ENCODE results near the gene GNG12. TPM values are rescaled to one million over a fixed set of nuclear protein-coding genes. Genes with fewer than 3 reads are reported as not detected.

The GNG12 gene
- total and polyA plus RNA-seq, 8 donors: 7.3 to 39.8 (median 21.1) TPM

- 46% methylated on average over 7 of the region's 7 CpGs for WGBS, 2 donors
- H3K36me3 ChIP-seq: no peaks in the 10 kb centered on the region
- intact Hi-C loops (cut with DNase I): no loop called here
- TF ChIP-seq CTCF (IDR thresholded peaks at IDR 0.05): no peak
- FAIRE-seq: no peak
- H3K4me1 ChIP-seq: peaks cover 10 to 17% (median 16%) of the 10 kb centered on the region in 3 donors
- DNase-seq: no peak
- no peak overlapping the region for H3K4me3 ChIP-seq
- no peaks in the 10 kb centered on the region for H3K27me3 ChIP-seq
- no peaks in the 10 kb centered on the region for H3K9me3 ChIP-seq
- ATAC-seq: peak in 1 of 4 donors; percentile 10
- no peak overlapping the region for H3K27ac ChIP-seq
Observed at GRCh38 chr1:67711158-67711854, 122.0 kb downstream of the GNG12 start.

- Histone ChIP-seq H3K9me3 (no peaks in the 10 kb centered on the region), H3K36me3 (peaks cover 0 to under 1% (median 0%) of the 10 kb centered on the region in 3 donors), H3K27ac (no peak overlapping the region), H3K4me3 (no peak overlapping the region), H3K4me1 (peaks cover 10 to 17% (median 16%) of the 10 kb centered on the region in 3 donors), H3K27me3 (no peaks in the 10 kb centered on the region)
- DNase-seq (no peak), ATAC-seq (no peak), FAIRE-seq (no peak)
- no peak for TF ChIP-seq CTCF (IDR thresholded peaks at IDR 0.05)
- intact Hi-C loops (cut with DNase I): no loop called here
- WGBS, 2 donors: 68 to 73% methylated on average over 5 of the region's 5 CpGs
Observed at GRCh38 chr1:67710417-67710816, 122.8 kb downstream of the GNG12 start.

GRCh38 chr1:67708606-67709005 is 124.7 kb downstream of the GNG12 start:
- Histone ChIP-seq H3K27me3 (no peaks in the 10 kb centered on the region), H3K4me1 (peaks cover 9 to 10% (median 10%) of the 10 kb centered on the region in 3 donors), H3K27ac (no peak overlapping the region), H3K36me3 (peaks cover 0 to 5% (median 0%) of the 10 kb centered on the region in 3 donors), H3K4me3 (no peak overlapping the region), H3K9me3 (no peaks in the 10 kb centered on the region)
- no peak for FAIRE-seq
- intact Hi-C loops (cut with DNase I): no loop called here
- DNase-seq: no peak
- WGBS, 2 donors: 95 to 98% methylated on average over 8 of the region's 8 CpGs
- ATAC-seq: peak in 1 of 4 donors; percentile 45
- TF ChIP-seq CTCF (IDR thresholded peaks at IDR 0.05): no peak

GRCh38 chr1:67705735-67706453 is 127.4 kb downstream of the GNG12 start:
- DNase-seq: no peak
- H3K4me3 ChIP-seq: no peak overlapping the region
- WGBS, 2 donors: 81% methylated on average over 10 of the region's 10 CpGs
- H3K36me3 ChIP-seq: peaks cover 0 to 5% (median 0%) of the 10 kb centered on the region in 3 donors
- intact Hi-C loops (cut with DNase I): no loop called here
- H3K27me3 ChIP-seq: no peaks in the 10 kb centered on the region
- no peak for FAIRE-seq
- H3K4me1 ChIP-seq: peaks cover 0 to 1% (median 0%) of the 10 kb centered on the region in 3 donors
- ATAC-seq: no peak
- no peak for TF ChIP-seq CTCF (IDR thresholded peaks at IDR 0.05)
- no peaks in the 10 kb centered on the region for H3K9me3 ChIP-seq
- H3K27ac ChIP-seq: no peak overlapping the region

- intact Hi-C loops (cut with DNase I): no loop called here
- H3K36me3 ChIP-seq: peaks cover 0 to 5% (median 0%) of the 10 kb centered on the region in 3 donors
- no peak overlapping the region for H3K27ac ChIP-seq
- no peaks in the 10 kb centered on the region for H3K9me3 ChIP-seq
- no peak overlapping the region for H3K4me3 ChIP-seq
- no peak for TF ChIP-seq CTCF (IDR thresholded peaks at IDR 0.05)
- 88 to 91% methylated on average over 3 of the region's 3 CpGs for WGBS, 2 donors
- FAIRE-seq (no peak), ATAC-seq (no peak), DNase-seq (no peak)
- no peaks in the 10 kb centered on the region for H3K27me3 ChIP-seq
- no peaks in the 10 kb centered on the region for H3K4me1 ChIP-seq
Observed at GRCh38 chr1:67704351-67704750, 128.9 kb downstream of the GNG12 start.

Measured in pancreas (tissue), 10 donors.